Measurements from ENCODE around the gene KRT83. TPM values are rescaled to one million over a fixed set of nuclear protein-coding genes. Genes with fewer than 3 reads are reported as not detected.

Gene KRT83
- total RNA-seq, 2 donors from 2014 or later: not detected

GRCh38 chr12:52361553-52361952, 40.4 kb upstream of the KRT83 start:
- H3K9me3 ChIP-seq: no peaks in the 10 kb centered on the region
- H3K4me3 ChIP-seq: no peak overlapping the region
- TF ChIP-seq CTCF (IDR thresholded peaks at IDR 0.05): no peak
- H3K4me1 ChIP-seq: no peaks in the 10 kb centered on the region
- H3K36me3 ChIP-seq: no peaks in the 10 kb centered on the region
- no peaks in the 10 kb centered on the region for H3K27me3 ChIP-seq
- no peak for DNase-seq (ENCODE audit: low spot score)
- H3K27ac ChIP-seq: no peak overlapping the region

- Histone ChIP-seq H3K4me1 (no peaks in the 10 kb centered on the region), H3K4me3 (no peak overlapping the region), H3K27ac (no peak overlapping the region), H3K27me3 (no peaks in the 10 kb centered on the region), H3K9me3 (no peaks in the 10 kb centered on the region), H3K36me3 (no peaks in the 10 kb centered on the region)
- no peak for TF ChIP-seq CTCF (IDR thresholded peaks at IDR 0.05)
- no peak for DNase-seq (ENCODE audit: low spot score)
Measured at GRCh38 chr12:52360663-52361271, 39.6 kb upstream of the KRT83 start.

GRCh38 chr12:52360106-52360662, 39.0 kb upstream of the KRT83 start:
- no peak for TF ChIP-seq CTCF (IDR thresholded peaks at IDR 0.05)
- Histone ChIP-seq H3K27ac (no peak overlapping the region), H3K27me3 (no peaks in the 10 kb centered on the region), H3K4me3 (no peak overlapping the region), H3K4me1 (no peaks in the 10 kb centered on the region), H3K9me3 (no peaks in the 10 kb centered on the region), H3K36me3 (no peaks in the 10 kb centered on the region)
- no peak for DNase-seq (ENCODE audit: low spot score)

GRCh38 chr12:52359621-52360061, 38.4 kb upstream of the KRT83 start:
- Histone ChIP-seq H3K4me3 (no peak overlapping the region), H3K27me3 (no peaks in the 10 kb centered on the region), H3K4me1 (no peaks in the 10 kb centered on the region), H3K36me3 (no peaks in the 10 kb centered on the region), H3K9me3 (no peaks in the 10 kb centered on the region), H3K27ac (no peak overlapping the region)
- no peak for TF ChIP-seq CTCF (IDR thresholded peaks at IDR 0.05)
- no peak for DNase-seq (ENCODE audit: low spot score)

- Histone ChIP-seq H3K4me1 (no peaks in the 10 kb centered on the region), H3K27me3 (no peaks in the 10 kb centered on the region), H3K9me3 (no peaks in the 10 kb centered on the region), H3K27ac (no peak overlapping the region), H3K4me3 (no peak overlapping the region), H3K36me3 (no peaks in the 10 kb centered on the region)
- no peak for DNase-seq (ENCODE audit: low spot score)
- TF ChIP-seq CTCF (IDR thresholded peaks at IDR 0.05): no peak
Measured at GRCh38 chr12:52358575-52359350, 37.6 kb upstream of the KRT83 start.
